CD14-positive monocyte (primary cell): ENCODE data around the gene ASCC1. TPM values are rescaled to one million over a fixed set of nuclear protein-coding genes. Genes with fewer than 3 reads are reported as not detected.

Experiments used
- DNase-seq, 3 donors: peaks; one replicate each; pipeline ENCODE4 v3.0.0-alpha.2; 2011 to 2022
- H2AFZ ChIP-seq: 2 replicates; pipeline ENCODE4 v1.6.0; 2012; ENCODE audit warnings: mild to moderate bottlenecking, low read depth, low read length, inconsistent platforms; ENCODE audit not compliant: insufficient read depth, poor library complexity, severe bottlenecking
- H3K27ac ChIP-seq, 2 donors: 1 replicate in 1 of 2; 2 replicates in 1 of 2; pipeline ENCODE4 v1.5.1; 2012 to 2013; ENCODE audit warnings: low read length in 2 of 2, control low read depth in 1 of 2, inconsistent platforms in 1 of 2, low read depth in 1 of 2, mild to moderate bottlenecking in 1 of 2
- H3K27me3 ChIP-seq, 2 donors: one replicate each; pipeline versions ENCODE4 v1.6.0 to v1.6.1; 2011 to 2013; ENCODE audit warnings: low read length in 2 of 2; ENCODE audit not compliant: control insufficient read depth in 2 of 2, insufficient read depth in 2 of 2
- H3K36me3 ChIP-seq, 2 donors: replicated peaks in 1 of 2; 1 replicate in 1 of 2; 2 replicates in 1 of 2; pipeline versions ENCODE4 v1.5.1 to v1.6.1; 2012 to 2013; ENCODE audit warnings: low read length in 2 of 2, control low read depth in 1 of 2, inconsistent platforms in 1 of 2, mild to moderate bottlenecking in 1 of 2; ENCODE audit not compliant: insufficient read depth in 2 of 2, control insufficient read depth in 1 of 2
- H3K4me1 ChIP-seq, 2 donors: 1 replicate in 1 of 2; 2 replicates in 1 of 2; pipeline versions ENCODE4 v1.5.1 to v1.6.1; 2012 to 2013; ENCODE audit warnings: low read length in 2 of 2, control low read depth in 1 of 2, inconsistent platforms in 1 of 2, mild to moderate bottlenecking in 1 of 2, moderate library complexity in 1 of 2; ENCODE audit not compliant: insufficient read depth in 2 of 2, control insufficient read depth in 1 of 2
- H3K4me2 ChIP-seq: replicated peaks from 2 replicates; pipeline ENCODE3; 2012; ENCODE audit warnings: low read length, moderate library complexity, mild to moderate bottlenecking; ENCODE audit not compliant: poor library complexity, severe bottlenecking; ENCODE audit errors: extremely low read depth
- H3K4me3 ChIP-seq, 3 experiments: fragments of 200-600 bp in 1 of 3; sonication (generic) in 1 of 3; replicated peaks in 1 of 3; 1 replicate in 2 of 3; 2 replicates in 1 of 3; pipeline ENCODE4 v1.5.1; 2011 to 2013; ENCODE audit warnings: low read length in 3 of 3, mild to moderate bottlenecking in 3 of 3, control low read depth in 2 of 3, low read depth in 2 of 3, inconsistent platforms in 1 of 3, moderate library complexity in 1 of 3
- H3K79me2 ChIP-seq: 2 replicates; pipeline ENCODE4 v1.6.0; 2012; ENCODE audit warnings: mild to moderate bottlenecking, control low read depth, inconsistent platforms, low read length, moderate library complexity; ENCODE audit not compliant: insufficient read depth
- H3K9ac ChIP-seq: 2 replicates; pipeline ENCODE4 v1.6.0; 2017; ENCODE audit warnings: low read length, mild to moderate bottlenecking; ENCODE audit not compliant: insufficient read depth, poor library complexity, severe bottlenecking
- H3K9me3 ChIP-seq, 2 donors: replicated peaks in 1 of 2; 1 replicate in 1 of 2; 2 replicates in 1 of 2; pipeline versions ENCODE4 v1.5.1 to v1.6.1; 2012 to 2013; ENCODE audit warnings: low read length in 2 of 2, control low read depth in 1 of 2; ENCODE audit not compliant: control insufficient read depth in 1 of 2, insufficient read depth in 1 of 2
- H4K20me1 ChIP-seq: 2 replicates; pipeline ENCODE4 v1.6.0; 2012; ENCODE audit warnings: mild to moderate bottlenecking, low read length, control low read depth, moderate library complexity; ENCODE audit not compliant: insufficient read depth
- H3K27ac Mint-ChIP-seq, 7 donors: one replicate each; pipeline ENCODE4 v1.8.0; 2020; ENCODE audit warnings: mild to moderate bottlenecking in 7 of 7, mixed read lengths in 7 of 7, moderate library complexity in 6 of 7, inconsistent platforms in 2 of 7
- H3K27me3 Mint-ChIP-seq, 3 donors: one replicate each; pipeline ENCODE4 v1.8.0; 2021 to 2022; ENCODE audit warnings: low read depth in 3 of 3, mild to moderate bottlenecking in 3 of 3, mixed read lengths in 3 of 3, moderate library complexity in 3 of 3, inconsistent platforms in 1 of 3
- H3K36me3 Mint-ChIP-seq, 2 donors: one replicate each; pipeline ENCODE4 v1.8.0; 2020; ENCODE audit warnings: mixed read lengths in 2 of 2, inconsistent platforms in 1 of 2, mild to moderate bottlenecking in 1 of 2
- H3K4me1 Mint-ChIP-seq: one replicate; pipeline ENCODE4 v1.8.0; 2020; ENCODE audit warnings: mild to moderate bottlenecking, mixed read lengths
- H3K4me3 Mint-ChIP-seq, 2 donors: one replicate each; pipeline ENCODE4 v1.8.0; 2020; ENCODE audit warnings: mild to moderate bottlenecking in 2 of 2, mixed read lengths in 2 of 2, moderate library complexity in 1 of 2
- H3K9me3 Mint-ChIP-seq, 7 donors: one replicate each; pipeline ENCODE4 v1.8.0; 2020 to 2022; ENCODE audit warnings: mixed read lengths in 7 of 7, mild to moderate bottlenecking in 6 of 7, moderate library complexity in 6 of 7, inconsistent platforms in 2 of 7
- WGBS: methylation state at CpG from one replicate; pipeline ENCODE4 v1.1.5; 2013; ENCODE audit warnings: missing lambda C conversion rate; ENCODE audit not compliant: insufficient coverage; 5-methylcytosine and 5-hydroxymethylcytosine counted together
- intact Hi-C, 2 donors: fragments of 100-400 bp; cut with micrococcal nuclease; formaldehyde crosslinking; loops; one replicate each; pipeline versions ENCODE4 v1.15.0 to v1.15.1; 2023
- polyA plus RNA-seq, 3 donors: library from polyadenylated mRNA; depleted of rRNA in 1 of 3; unstranded in 2 of 3; stranded (reverse) in 1 of 3; fragments of 300-500 nt in 2 of 3; fragments of >200 nt in 1 of 3; fragmentation: Illumina TruSeq in 2 of 3; gene quantifications; 1 replicate in 2 of 3; 2 replicates in 1 of 3; pipeline ENCODE4 v1.2.3, GENCODE V29; 2012 to 2021
- TF ChIP-seq, protein P1 (sequence below): fragments of 200-600 bp; IDR thresholded peaks from one replicate; pipeline ENCODE4 v1.8.0; 2022; ENCODE audit warnings: antibody characterized with exemption, mild to moderate bottlenecking

The ASCC1 gene
- polyA plus RNA-seq, 3 donors: 8.2 to 20.9 (median 17.9) TPM

- Mint-ChIP-seq H3K27me3 (peaks cover 34 to 43% (median 34%) of the 10 kb centered on the region in 3 donors), H3K4me3 (peak within 1 kb of the TSS; percentile 86 to 96)
- TF ChIP-seq, protein P1, sequence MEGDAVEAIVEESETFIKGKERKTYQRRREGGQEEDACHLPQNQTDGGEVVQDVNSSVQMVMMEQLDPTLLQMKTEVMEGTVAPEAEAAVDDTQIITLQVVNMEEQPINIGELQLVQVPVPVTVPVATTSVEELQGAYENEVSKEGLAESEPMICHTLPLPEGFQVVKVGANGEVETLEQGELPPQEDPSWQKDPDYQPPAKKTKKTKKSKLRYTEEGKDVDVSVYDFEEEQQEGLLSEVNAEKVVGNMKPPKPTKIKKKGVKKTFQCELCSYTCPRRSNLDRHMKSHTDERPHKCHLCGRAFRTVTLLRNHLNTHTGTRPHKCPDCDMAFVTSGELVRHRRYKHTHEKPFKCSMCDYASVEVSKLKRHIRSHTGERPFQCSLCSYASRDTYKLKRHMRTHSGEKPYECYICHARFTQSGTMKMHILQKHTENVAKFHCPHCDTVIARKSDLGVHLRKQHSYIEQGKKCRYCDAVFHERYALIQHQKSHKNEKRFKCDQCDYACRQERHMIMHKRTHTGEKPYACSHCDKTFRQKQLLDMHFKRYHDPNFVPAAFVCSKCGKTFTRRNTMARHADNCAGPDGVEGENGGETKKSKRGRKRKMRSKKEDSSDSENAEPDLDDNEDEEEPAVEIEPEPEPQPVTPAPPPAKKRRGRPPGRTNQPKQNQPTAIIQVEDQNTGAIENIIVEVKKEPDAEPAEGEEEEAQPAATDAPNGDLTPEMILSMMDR: no peak
These were observed 127.8 kb downstream of the ASCC1 start, which contains the start of gene SPOCK2 for GRCh38 chr10:72087969-72088888. SPOCK2 (minus strand) TSS chr10:72088551; CDS start chr10:72088328, 223 bp downstream.

DNA sequence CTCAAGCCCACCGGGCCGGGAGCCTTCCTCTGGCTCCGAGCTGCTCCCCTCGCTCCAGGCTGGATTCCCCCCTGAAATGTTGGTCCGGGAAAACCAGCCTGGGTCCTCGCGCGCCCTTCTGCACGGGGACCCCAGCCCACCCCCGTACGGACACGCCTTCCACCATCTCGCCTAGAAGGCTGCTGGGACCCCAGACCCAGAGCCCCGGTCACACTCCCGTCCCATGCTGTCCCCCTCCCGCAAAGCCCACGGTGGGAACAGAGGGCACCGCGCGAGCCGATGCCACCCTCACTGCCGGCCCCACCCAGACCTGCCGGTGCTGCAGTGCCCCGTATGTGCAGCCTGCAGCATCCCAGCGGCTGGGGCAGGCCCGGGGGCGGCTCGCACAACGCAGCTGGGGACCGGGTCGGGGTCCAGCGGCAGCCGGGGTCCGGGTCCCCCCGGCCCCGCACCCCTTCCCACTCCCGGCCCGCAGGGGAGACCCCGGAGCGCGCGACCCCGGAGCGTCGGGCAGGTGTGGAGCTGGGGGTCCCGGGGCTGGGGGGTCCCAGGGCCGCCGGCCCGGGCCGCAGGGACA, 128.6 kb downstream of the ASCC1 start:
- no peaks in the 10 kb centered on the region for H3K79me2 ChIP-seq
- Mint-ChIP-seq H3K27me3 (peaks cover 34 to 43% (median 36%) of the 10 kb centered on the region in 3 donors), H3K27ac (peak overlapping the region in 1 of 7 donors; percentile 37), H3K36me3 (peaks cover 7 to 14% of the 10 kb centered on the region in 2 donors), H3K9me3 (peaks cover 0 to 25% (median 6%) of the 10 kb centered on the region in 7 donors), H3K4me1 (peaks cover 48% of the 10 kb centered on the region), H3K4me3 (peak overlapping the region; percentile 74 to 88)
- H3K36me3 ChIP-seq: no peaks in the 10 kb centered on the region
- intact Hi-C loops: no loop called here
- H3K4me2 ChIP-seq: peak overlapping the region; percentile 72
- H3K9ac ChIP-seq: peak overlapping the region; percentile 36
- H4K20me1 ChIP-seq: no peaks in the 10 kb centered on the region
- WGBS: under 1% methylated on average over 50 of the region's 50 CpGs
- H3K4me3 ChIP-seq: peak overlapping the region; percentile 4 to 60 (median 30)
- no peak for DNase-seq
- H3K27ac ChIP-seq: no peak overlapping the region
- no peaks in the 10 kb centered on the region for H3K9me3 ChIP-seq
- H3K27me3 ChIP-seq: peaks cover 25 to 35% of the 10 kb centered on the region in 2 donors
- H3K4me1 ChIP-seq: peaks cover 33 to 34% of the 10 kb centered on the region in 2 donors
- H2AFZ ChIP-seq: peak overlapping the region; percentile 67
- TF ChIP-seq, protein P1: no peak

More at GRCh38 chr10:72087969-72088888, 127.8 kb downstream of the ASCC1 start, which contains the start of gene SPOCK2:
- H2AFZ ChIP-seq: peak within 1 kb of the TSS; percentile 67
- H3K36me3 ChIP-seq: no peaks in the 10 kb centered on the region
- Mint-ChIP-seq H3K27ac (peak within 1 kb of the TSS in 2 of 7 donors; percentile 9 to 60), H3K9me3 (peaks cover 0 to 25% (median 6%) of the 10 kb centered on the region in 7 donors), H3K4me1 (peaks cover 48% of the 10 kb centered on the region), H3K36me3 (peaks cover 7 to 14% of the 10 kb centered on the region in 2 donors)
- no peaks in the 10 kb centered on the region for H4K20me1 ChIP-seq
- H3K27me3 ChIP-seq: peaks cover 25 to 35% of the 10 kb centered on the region in 2 donors
- H3K9ac ChIP-seq: peak within 1 kb of the TSS; percentile 36
- H3K79me2 ChIP-seq: no peaks in the 10 kb centered on the region
- H3K27ac ChIP-seq: no peak within 1 kb of the TSS
- peaks cover 33 to 34% of the 10 kb centered on the region in 2 donors for H3K4me1 ChIP-seq
- H3K4me3 ChIP-seq: peak within 1 kb of the TSS; percentile 6 to 60 (median 30)
- H3K9me3 ChIP-seq: no peaks in the 10 kb centered on the region
- peak in 1 of 3 donors; percentile 9 for DNase-seq
- intact Hi-C loops: no loop called here
- H3K4me2 ChIP-seq: peak within 1 kb of the TSS; percentile 72
- 0% methylated on average over 47 of the region's 65 CpGs for WGBS
